LNCAP (cell line): ENCODE results near the gene CTNNAL1.

Experiments used
- CTCF ChIP-seq: fragments of 450-650 bp; IDR thresholded peaks from 2 replicates; pipeline ENCODE4 v1.5.1; 2017; ENCODE audit warnings: mild to moderate bottlenecking

Gene CTNNAL1

GRCh38 chr9:109022873-109023272, 9.6 kb upstream of the CTNNAL1 start:
- no peak for TF ChIP-seq CTCF

GRCh38 chr9:109020581-109021511, 7.5 kb upstream of the CTNNAL1 start:
- TF ChIP-seq CTCF: no peak

- no peak for TF ChIP-seq CTCF
These were observed 6.8 kb upstream of the CTNNAL1 start for GRCh38 chr9:109020113-109020512.

DNA sequence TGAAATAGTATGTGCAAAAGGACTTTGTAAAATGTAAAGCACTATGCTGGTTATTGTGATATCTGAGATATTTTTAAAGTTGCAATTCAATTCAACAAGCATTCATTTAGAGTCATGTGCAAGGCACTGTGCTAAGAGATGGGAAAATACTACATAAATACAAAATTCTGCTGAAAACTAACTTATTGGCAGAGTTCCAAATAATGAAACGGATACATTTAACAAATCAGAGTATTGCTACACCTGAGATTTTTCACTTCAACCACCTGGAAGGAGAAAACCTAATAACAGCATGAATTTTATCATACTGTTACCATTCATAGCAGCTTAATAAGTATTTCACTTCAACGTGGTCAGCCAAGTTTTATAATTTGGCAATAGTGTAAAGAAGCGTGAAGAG, 6.1 kb upstream of the CTNNAL1 start:
- TF ChIP-seq CTCF: no peak

GRCh38 chr9:109017493-109017892, 4.2 kb upstream of the CTNNAL1 start:
- TF ChIP-seq CTCF: no peak

DNA sequence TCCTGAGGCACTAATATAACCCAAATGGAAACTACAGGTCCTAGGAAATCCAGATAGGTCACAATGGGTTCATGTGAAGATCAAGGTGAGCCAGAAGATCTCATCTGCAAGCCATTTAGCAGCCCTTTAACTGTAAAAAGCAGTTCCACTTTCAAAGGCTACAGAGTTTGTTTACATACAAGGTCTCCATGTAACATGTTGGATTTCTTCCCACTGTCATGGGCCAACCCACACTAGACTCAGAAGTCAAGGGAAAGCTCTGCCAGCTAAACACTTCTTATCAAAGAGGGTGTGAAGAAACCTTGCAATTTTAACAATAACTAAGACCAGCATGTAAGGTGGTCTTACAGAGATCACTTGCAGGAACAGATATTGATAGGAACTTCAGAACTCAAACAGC, 3.8 kb upstream of the CTNNAL1 start:
- TF ChIP-seq CTCF: no peak

GRCh38 chr9:109016132-109016531, 2.8 kb upstream of the CTNNAL1 start:
- no peak for TF ChIP-seq CTCF
